K562 (cell line): ENCODE measurements around the gene FERMT3. TPM values are rescaled to one million over a fixed set of nuclear protein-coding genes. Genes with fewer than 3 reads are reported as not detected.
A peak's percentile ranks its signal among the peaks of the same experiment; 100 is the strongest.

Experiments used
- ARNT ChIP-seq, 2 experiments: fragments of 450-650 bp; IDR thresholded peaks; 2 replicates each; pipeline ENCODE4 v1.6.1; 2016; ENCODE audit warnings: mild to moderate bottlenecking in 1 of 2
- CEBPB ChIP-seq: fragments of 450-650 bp; IDR thresholded peaks from 2 replicates; pipeline ENCODE4 v1.6.1; 2016; ENCODE audit warnings: missing genetic modification characterization, missing compliant biosample characterization
- CHD4 ChIP-seq: fragments of 200-600 bp; sonication (generic); IDR thresholded peaks from 3 replicates; pipeline ENCODE4 v1.6.1; 2012; ENCODE audit warnings: low read depth, mild to moderate bottlenecking, mixed read lengths, low read length, inconsistent platforms; ENCODE audit not compliant: insufficient read depth, insufficient replicate concordance, poor library complexity, severe bottlenecking
- HDAC6 ChIP-seq: IDR thresholded peaks from 2 replicates; pipeline ENCODE4 v1.6.1; 2012; ENCODE audit warnings: low read depth, mild to moderate bottlenecking, control low read depth, inconsistent platforms, low read length, moderate library complexity
- MED1 ChIP-seq: sonication (generic); formaldehyde crosslinking; IDR thresholded peaks from 2 replicates; pipeline ENCODE4 v1.8.1; 2023; ENCODE audit warnings: missing genetic modification reagents, borderline replicate concordance
- NFE2 ChIP-seq: IDR thresholded peaks from 2 replicates; pipeline ENCODE4 v1.6.1; 2014; ENCODE audit warnings: antibody characterized with exemption, low read depth
- POLR3G ChIP-seq: IDR thresholded peaks from 2 replicates; pipeline ENCODE4 v1.6.1; 2011; ENCODE audit not compliant: insufficient read length, insufficient replicate concordance; ENCODE audit errors: extremely low read depth
- SNRNP70 ChIP-seq: fragments of 200-400 bp; formaldehyde crosslinking; optimal IDR thresholded peaks from 2 replicates; pipeline ENCODE3; 2017; ENCODE audit warnings: low read depth, low read length
- XRCC5 ChIP-seq: fragments of 200-400 bp; formaldehyde crosslinking; IDR thresholded peaks from 2 replicates; pipeline ENCODE4 v1.6.1; 2017; ENCODE audit warnings: low read depth, mild to moderate bottlenecking, low read length
- ZNF23 ChIP-seq: fragments of 250-450 bp; sonication (Bioruptor Pico); IDR thresholded peaks from 2 replicates; pipeline ENCODE4 v1.4.0; 2020; ENCODE audit warnings: mild to moderate bottlenecking
- ZNF239 ChIP-seq: fragments of 250-450 bp; sonication (Bioruptor Pico); IDR thresholded peaks from 2 replicates; pipeline ENCODE4 v1.4.0; 2020; ENCODE audit warnings: mild to moderate bottlenecking
- ZNF75A ChIP-seq: fragments of 450-650 bp; formaldehyde crosslinking; IDR thresholded peaks from 2 replicates; pipeline ENCODE4 v1.4.0; 2020; ENCODE audit warnings: mild to moderate bottlenecking
- polyA plus RNA-seq, 8 experiments: library from polyadenylated mRNA; depleted of rRNA in 4 of 8; stranded (reverse) in 5 of 8; unstranded in 3 of 8; fragments of >200 nt; fragmentation: Nextera tagmentation in 2 of 8; fragmentation: Illumina TruSeq in 1 of 8; extraction: Ambion mirVana in 2 of 8; extraction: Trizol in 1 of 8; gene quantifications; 2 replicates each; pipeline versions ENCODE4 v1.2.1 to v1.2.3, GENCODE V29; 2011 to 2014; ENCODE audit warnings: inconsistent platforms in 1 of 8, missing spikeins in 1 of 8
- total RNA-seq, 7 experiments: library from RNA; depleted of rRNA in 6 of 7; stranded (reverse); fragments of >200 nt in 6 of 7; fragmentation: Illumina TruSeq in 2 of 7; extraction: Trizol in 2 of 7; gene quantifications; 2 replicates each; pipeline versions ENCODE4 v1.2.1 to v1.2.3, GENCODE V29; 2011 to 2021; ENCODE audit warnings: low replicate concordance in 1 of 7
- TF ChIP-seq, protein P1 (sequence below), 2 experiments: fragments of 450-650 bp in 1 of 2; sonication (generic) in 1 of 2; formaldehyde crosslinking in 1 of 2; IDR thresholded peaks; 2 replicates each; pipeline versions ENCODE4 v1.7.1 to v1.9.0; 2016 to 2022; ENCODE audit warnings: inconsistent platforms in 1 of 2, mild to moderate bottlenecking in 1 of 2, missing genetic modification reagents in 1 of 2
- TF ChIP-seq, protein P2 (sequence below): fragments of 250-450 bp; sonication (Bioruptor Pico); IDR thresholded peaks from 2 replicates; pipeline ENCODE4 v1.8.0; 2022; ENCODE audit warnings: moderate library complexity, mild to moderate bottlenecking, inconsistent platforms
- TF ChIP-seq, protein P3 (sequence below): fragments of 200-400 bp; formaldehyde crosslinking; IDR thresholded peaks from 2 replicates; pipeline ENCODE4 v1.6.1; 2017; ENCODE audit warnings: mild to moderate bottlenecking, low read depth, low read length, moderate library complexity

FERMT3 gene
- total and polyA plus RNA-seq, 9 of the 15 experiments (the other 6 are each of a cell fraction or from before 2014, with no cell fraction given) = 3.2 to 275 (median 79.7) TPM

- TF ChIP-seq CHD4 (no peak), POLR3G (no peak), XRCC5 (peak; percentile 15; the same call in 1 of the 2 replicates), MED1 (no peak), ZNF239 (no peak), CEBPB (tag) (no peak), ZNF75A (CRISPR knock-in tag) (no peak), ZNF23 (CRISPR knock-in tag) (0 out of 2 replicates have a peak, but pooled peaks have one; percentile 17), ARNT (IDR thresholded peaks at IDR 0.05) (no peak), NFE2 (no peak), SNRNP70 (no peak), HDAC6 (no peak)
- TF ChIP-seq, protein P1, sequence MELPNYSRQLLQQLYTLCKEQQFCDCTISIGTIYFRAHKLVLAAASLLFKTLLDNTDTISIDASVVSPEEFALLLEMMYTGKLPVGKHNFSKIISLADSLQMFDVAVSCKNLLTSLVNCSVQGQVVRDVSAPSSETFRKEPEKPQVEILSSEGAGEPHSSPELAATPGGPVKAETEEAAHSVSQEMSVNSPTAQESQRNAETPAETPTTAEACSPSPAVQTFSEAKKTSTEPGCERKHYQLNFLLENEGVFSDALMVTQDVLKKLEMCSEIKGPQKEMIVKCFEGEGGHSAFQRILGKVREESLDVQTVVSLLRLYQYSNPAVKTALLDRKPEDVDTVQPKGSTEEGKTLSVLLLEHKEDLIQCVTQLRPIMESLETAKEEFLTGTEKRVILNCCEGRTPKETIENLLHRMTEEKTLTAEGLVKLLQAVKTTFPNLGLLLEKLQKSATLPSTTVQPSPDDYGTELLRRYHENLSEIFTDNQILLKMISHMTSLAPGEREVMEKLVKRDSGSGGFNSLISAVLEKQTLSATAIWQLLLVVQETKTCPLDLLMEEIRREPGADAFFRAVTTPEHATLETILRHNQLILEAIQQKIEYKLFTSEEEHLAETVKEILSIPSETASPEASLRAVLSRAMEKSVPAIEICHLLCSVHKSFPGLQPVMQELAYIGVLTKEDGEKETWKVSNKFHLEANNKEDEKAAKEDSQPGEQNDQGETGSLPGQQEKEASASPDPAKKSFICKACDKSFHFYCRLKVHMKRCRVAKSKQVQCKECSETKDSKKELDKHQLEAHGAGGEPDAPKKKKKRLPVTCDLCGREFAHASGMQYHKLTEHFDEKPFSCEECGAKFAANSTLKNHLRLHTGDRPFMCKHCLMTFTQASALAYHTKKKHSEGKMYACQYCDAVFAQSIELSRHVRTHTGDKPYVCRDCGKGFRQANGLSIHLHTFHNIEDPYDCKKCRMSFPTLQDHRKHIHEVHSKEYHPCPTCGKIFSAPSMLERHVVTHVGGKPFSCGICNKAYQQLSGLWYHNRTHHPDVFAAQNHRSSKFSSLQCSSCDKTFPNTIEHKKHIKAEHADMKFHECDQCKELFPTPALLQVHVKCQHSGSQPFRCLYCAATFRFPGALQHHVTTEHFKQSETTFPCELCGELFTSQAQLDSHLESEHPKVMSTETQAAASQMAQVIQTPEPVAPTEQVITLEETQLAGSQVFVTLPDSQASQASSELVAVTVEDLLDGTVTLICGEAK (IDR thresholded peaks at IDR 0.05) = no peak; the same call in 1 of the 2 replicates
- TF ChIP-seq, protein P1 (CRISPR knock-in tag; IDR thresholded peaks at IDR 0.05) = no peak
- TF ChIP-seq, protein P2, sequence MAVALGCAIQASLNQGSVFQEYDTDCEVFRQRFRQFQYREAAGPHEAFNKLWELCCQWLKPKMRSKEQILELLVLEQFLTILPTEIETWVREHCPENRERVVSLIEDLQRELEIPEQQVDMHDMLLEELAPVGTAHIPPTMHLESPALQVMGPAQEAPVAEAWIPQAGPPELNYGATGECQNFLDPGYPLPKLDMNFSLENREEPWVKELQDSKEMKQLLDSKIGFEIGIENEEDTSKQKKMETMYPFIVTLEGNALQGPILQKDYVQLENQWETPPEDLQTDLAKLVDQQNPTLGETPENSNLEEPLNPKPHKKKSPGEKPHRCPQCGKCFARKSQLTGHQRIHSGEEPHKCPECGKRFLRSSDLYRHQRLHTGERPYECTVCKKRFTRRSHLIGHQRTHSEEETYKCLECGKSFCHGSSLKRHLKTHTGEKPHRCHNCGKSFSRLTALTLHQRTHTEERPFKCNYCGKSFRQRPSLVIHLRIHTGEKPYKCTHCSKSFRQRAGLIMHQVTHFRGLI (CRISPR knock-in tag) = no peak
- TF ChIP-seq, protein P3, sequence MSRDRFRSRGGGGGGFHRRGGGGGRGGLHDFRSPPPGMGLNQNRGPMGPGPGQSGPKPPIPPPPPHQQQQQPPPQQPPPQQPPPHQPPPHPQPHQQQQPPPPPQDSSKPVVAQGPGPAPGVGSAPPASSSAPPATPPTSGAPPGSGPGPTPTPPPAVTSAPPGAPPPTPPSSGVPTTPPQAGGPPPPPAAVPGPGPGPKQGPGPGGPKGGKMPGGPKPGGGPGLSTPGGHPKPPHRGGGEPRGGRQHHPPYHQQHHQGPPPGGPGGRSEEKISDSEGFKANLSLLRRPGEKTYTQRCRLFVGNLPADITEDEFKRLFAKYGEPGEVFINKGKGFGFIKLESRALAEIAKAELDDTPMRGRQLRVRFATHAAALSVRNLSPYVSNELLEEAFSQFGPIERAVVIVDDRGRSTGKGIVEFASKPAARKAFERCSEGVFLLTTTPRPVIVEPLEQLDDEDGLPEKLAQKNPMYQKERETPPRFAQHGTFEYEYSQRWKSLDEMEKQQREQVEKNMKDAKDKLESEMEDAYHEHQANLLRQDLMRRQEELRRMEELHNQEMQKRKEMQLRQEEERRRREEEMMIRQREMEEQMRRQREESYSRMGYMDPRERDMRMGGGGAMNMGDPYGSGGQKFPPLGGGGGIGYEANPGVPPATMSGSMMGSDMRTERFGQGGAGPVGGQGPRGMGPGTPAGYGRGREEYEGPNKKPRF = no peak
These were observed 21.3 kb upstream of the FERMT3 start (continued) for GRCh38 chr11:64185175-64185692.
